Glomerular endothelial cell (primary cell): Measurements from ENCODE around the gene UGT2B10. TPM values are rescaled to one million over a fixed set of nuclear protein-coding genes. Genes with fewer than 3 reads are reported as not detected.
"Not testable (repeated sequence)": the region's sequence is repeated elsewhere in the genome, so short reads cannot be mapped to it uniquely, and the experiment has no call there.

Experiments used
- DNase-seq: peaks from one replicate; pipeline ENCODE4 v3.0.0-alpha.2; 2011; ENCODE audit warnings: low read depth, low spot score; ENCODE audit errors: extremely low read depth
- total RNA-seq: library from RNA; depleted of rRNA; stranded (reverse); fragments of >200 nt; gene quantifications from 2 replicates; pipeline ENCODE4 v1.2.3, GENCODE V29; 2015

The UGT2B10 gene
- total RNA-seq, result not detected in 2 replicates

GRCh38 chr4:68815617-68816409 is at the start of gene UGT2B10:
Gene UGT2B10, plus strand, starts transcription at chr4:68815994. Its CDS starts 26 bp downstream, at chr4:68816020.
- DNase-seq, result not testable (repeated sequence)

GRCh38 chr4:68771836-68772235 is 44.0 kb upstream of the UGT2B10 start:
- not testable (repeated sequence) for DNase-seq

GRCh38 chr4:68773699-68774098 is 42.1 kb upstream of the UGT2B10 start:
- DNase-seq, result no peak

GRCh38 chr4:68780232-68780631 is 35.6 kb upstream of the UGT2B10 start:
- DNase-seq, result no peak

GRCh38 chr4:68797048-68797447 is 18.7 kb upstream of the UGT2B10 start:
- no peak for DNase-seq

- no peak for DNase-seq
Measured at GRCh38 chr4:68797618-68798017, 18.2 kb upstream of the UGT2B10 start.

GRCh38 chr4:68803013-68803412 is 12.8 kb upstream of the UGT2B10 start:
- DNase-seq, result no peak

GRCh38 chr4:68808060-68808459 is 7.7 kb upstream of the UGT2B10 start:
- DNase-seq, result no peak

- DNase-seq, result no peak
Measured at GRCh38 chr4:68810919-68811318, 4.9 kb upstream of the UGT2B10 start.

- not testable (repeated sequence) for DNase-seq
Measured at GRCh38 chr4:68816410-68817265, 844 bp downstream of the UGT2B10 start.

GRCh38 chr4:68817386-68817785 is 1.6 kb downstream of the UGT2B10 start:
- DNase-seq, result no peak

- not testable (repeated sequence) for DNase-seq
Measured at GRCh38 chr4:68818030-68818462, 2.3 kb downstream of the UGT2B10 start.

GRCh38 chr4:68831642-68832041 is 15.8 kb downstream of the UGT2B10 start:
- no peak for DNase-seq

- no peak for DNase-seq
Measured at GRCh38 chr4:68850293-68850692, 34.5 kb downstream of the UGT2B10 start.

- DNase-seq, result no peak
Measured at GRCh38 chr4:68855771-68856170, 40.0 kb downstream of the UGT2B10 start.

GRCh38 chr4:68858039-68858438 is 42.2 kb downstream of the UGT2B10 start:
- DNase-seq, result no peak

GRCh38 chr4:68859655-68860054 is 43.9 kb downstream of the UGT2B10 start:
- no peak for DNase-seq

GRCh38 chr4:68861057-68861456 is 45.3 kb downstream of the UGT2B10 start:
- DNase-seq, result no peak

- DNase-seq, result no peak
Measured at GRCh38 chr4:68864438-68865187, 48.8 kb downstream of the UGT2B10 start.

GRCh38 chr4:68865188-68865638 is 49.4 kb downstream of the UGT2B10 start:
- no peak for DNase-seq

- DNase-seq, result no peak
Measured at GRCh38 chr4:68865760-68866159, 50.0 kb downstream of the UGT2B10 start.
